Activated CD4-positive, alpha-beta T cell treated with anti-CD3 and anti-CD28 coated beads, Interleukin-2, amount 50 U/mL, for 24 hours (primary cell): ENCODE results near the gene TMEM129.

Source experiments
- DNase-seq, 2 donors: peaks; one replicate each; pipeline ENCODE4 v3.0.0-alpha.2; 2020; ENCODE audit warnings: low read depth in 1 of 2, low spot score in 1 of 2

Gene TMEM129

DNA sequence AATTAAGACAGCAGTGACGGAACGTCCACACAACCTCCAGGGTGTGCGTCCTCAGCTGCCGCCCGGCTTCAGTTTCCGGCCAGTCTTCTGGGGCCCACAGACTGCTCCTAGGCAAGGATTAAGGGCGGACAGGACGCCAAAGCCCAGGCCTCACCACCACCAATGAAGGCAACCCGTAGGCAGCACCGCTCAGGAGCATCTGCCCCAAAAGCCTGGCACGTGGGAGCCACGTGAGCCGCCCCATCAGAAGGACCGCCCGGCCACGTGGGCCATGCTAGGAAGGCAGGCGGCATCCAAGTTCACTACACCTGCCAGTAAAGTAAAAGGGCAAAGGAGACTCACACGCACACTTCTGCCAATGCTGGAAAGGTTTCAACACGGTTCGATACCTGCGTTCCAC, 51.3 kb downstream of the TMEM129 start:
- no peak for DNase-seq

DNA sequence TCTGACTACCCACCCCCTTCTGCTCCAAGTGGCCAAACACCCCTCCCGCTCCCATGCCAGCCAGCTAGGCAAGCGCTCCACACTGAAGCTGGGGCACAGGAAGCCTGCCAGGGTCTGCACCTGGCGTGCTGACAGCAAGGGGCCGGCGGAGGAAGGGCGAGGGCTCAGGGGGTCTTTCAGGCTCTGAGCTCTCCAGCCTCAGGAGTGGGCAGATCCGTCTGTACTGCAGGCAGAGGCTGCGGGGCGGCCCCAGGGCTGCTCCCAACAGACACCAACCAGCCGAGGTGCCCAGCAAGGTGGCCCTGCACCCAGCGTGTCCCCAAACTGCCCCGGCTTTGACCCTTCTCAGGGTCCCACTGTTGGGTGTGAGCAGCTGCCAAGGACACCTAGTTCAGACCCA, 51.9 kb downstream of the TMEM129 start:
- no peak for DNase-seq

DNA sequence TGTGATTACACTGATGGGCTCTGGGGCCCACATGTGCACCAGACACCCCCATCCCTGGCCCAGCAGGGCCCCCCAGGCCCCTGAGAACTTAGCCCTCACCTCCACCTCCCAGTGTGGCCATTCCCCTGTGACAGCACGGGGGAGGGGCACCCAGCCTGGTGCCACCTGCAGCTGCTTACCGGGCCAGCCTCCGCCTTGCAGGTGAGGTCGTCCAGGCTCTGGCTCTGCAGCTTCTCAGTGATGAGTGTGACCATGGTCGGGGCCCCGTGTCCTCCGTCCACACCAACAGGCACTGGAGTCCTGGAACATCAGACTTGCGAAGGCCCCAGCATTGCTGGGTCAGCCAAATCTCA, 52.7 kb downstream of the TMEM129 start:
- DNase-seq, result no peak

DNA sequence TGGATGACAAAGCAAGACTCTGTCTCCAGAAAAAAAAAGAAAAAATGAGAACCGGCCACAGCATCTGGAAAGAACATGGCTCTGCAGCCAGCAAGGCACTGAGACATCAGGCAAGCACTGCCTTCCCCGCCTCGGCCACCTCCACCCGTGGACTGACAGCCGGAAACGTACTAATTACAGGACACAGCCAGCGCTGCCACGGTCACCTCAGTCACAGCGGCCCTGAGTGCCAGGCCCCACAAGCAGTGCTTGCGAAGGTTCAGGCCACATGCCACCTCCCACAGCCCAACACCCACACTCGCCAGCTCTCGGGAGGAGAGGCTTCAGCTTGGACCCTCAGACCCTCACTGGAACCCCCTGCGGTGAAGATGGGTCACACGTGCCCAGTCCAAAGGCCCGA, 53.9 kb downstream of the TMEM129 start:
- no peak for DNase-seq

DNA sequence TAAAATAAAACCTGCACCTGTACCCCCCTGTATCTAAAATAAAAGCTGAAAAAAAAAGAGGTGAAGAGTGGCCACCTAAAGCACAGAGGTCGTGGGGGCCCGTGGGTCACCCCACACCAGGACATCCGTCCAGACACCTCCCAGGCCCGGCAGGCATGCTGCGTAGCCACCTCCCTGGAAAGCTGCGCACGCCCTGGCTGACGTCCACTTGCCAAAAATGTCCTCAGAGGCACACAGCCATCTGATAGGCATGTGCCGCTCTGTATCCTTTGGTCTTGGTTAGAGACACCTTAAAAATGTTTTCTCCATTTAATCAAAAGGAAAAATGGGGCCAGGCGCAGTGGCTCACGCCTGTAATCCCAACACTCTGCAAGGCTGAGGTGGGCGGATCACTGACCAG, 54.7 kb downstream of the TMEM129 start:
- no peak for DNase-seq
